Fibroblast of peridontal ligament (primary cell): ENCODE results near the gene EFCAB6.
"Not testable (repeated sequence)": the region's sequence is repeated elsewhere in the genome, so short reads cannot be mapped to it uniquely, and the experiment has no call there.

Experiments used
- DNase-seq: peaks from one replicate; pipeline ENCODE4 v3.0.0-alpha.2; 2010; ENCODE audit errors: extremely low read depth

The EFCAB6 gene

DNA sequence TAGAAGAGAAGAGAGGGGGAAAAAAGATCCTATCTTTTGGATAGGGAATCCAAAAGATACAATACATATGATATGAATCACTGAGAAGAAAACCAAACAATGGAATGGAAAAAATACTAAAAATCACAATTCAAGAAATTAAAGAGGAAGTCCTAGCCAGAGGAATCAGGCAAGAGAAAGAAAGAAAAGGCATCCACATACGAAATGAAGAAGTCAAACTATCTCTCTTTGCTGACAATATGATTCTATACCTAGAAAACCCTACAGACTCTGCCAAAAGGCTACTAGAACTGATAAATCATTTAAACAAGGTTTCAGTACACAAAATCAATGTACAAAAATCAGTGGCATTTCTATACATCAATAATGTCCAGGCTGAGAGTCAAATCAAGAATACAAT, 91.4 kb downstream of the EFCAB6 start:
- DNase-seq = no peak

DNA sequence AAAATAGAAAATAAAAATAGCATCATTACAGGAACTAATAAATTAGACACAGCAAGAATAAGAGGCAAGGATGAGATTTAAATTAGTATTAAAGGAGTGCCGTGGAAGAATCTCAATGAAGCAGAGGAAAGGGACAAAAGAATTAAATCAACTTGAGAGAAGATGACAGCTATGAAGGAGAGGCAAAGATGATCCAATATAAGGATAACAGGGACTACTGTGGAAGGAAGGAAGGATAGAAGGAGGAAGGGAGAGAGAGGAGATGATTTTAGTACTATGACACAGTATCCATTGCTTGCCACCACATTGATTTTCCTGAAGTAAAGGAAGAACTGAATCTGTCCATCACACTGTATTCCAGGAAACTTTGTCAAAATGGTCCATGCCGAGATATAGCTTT, 98.0 kb downstream of the EFCAB6 start:
- no peak for DNase-seq

DNA sequence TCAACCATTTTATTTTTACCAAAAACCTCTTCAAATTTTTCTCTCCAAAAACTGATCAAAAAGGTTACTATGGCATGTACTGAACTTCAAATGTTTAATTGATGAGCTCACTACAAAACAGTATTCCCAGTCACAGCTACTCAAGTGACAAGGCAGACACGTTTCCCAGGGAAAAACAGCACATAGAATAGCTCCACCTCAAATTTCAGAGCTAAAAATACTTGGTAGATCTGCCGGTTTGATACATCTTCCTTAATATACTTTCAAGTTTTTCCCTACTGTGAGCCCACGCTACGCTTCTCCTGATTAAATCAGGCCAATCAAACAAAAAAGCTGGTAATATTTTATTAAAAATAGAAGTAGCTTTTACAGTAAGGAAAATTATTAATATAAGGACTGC, 100.4 kb downstream of the EFCAB6 start:
- DNase-seq = no peak

DNA sequence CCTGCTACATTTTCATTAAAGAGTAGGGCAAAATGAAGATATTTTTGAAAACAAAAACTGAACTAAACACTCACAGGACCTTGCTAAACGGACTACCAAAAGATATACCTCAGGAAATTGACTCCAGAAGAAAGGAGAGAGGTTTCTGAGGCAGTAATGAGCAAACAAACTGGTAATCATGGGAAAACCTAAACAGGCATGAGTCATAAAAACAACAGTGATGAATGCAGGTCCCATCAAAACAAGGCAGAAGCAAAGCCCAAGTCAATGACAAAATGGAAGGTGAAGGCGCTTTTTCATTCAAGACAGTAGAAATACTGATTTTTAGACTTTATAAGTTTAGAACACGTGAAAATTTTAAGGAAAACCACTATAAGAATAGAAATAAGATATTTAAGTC, 104.5 kb downstream of the EFCAB6 start:
- no peak for DNase-seq

DNA sequence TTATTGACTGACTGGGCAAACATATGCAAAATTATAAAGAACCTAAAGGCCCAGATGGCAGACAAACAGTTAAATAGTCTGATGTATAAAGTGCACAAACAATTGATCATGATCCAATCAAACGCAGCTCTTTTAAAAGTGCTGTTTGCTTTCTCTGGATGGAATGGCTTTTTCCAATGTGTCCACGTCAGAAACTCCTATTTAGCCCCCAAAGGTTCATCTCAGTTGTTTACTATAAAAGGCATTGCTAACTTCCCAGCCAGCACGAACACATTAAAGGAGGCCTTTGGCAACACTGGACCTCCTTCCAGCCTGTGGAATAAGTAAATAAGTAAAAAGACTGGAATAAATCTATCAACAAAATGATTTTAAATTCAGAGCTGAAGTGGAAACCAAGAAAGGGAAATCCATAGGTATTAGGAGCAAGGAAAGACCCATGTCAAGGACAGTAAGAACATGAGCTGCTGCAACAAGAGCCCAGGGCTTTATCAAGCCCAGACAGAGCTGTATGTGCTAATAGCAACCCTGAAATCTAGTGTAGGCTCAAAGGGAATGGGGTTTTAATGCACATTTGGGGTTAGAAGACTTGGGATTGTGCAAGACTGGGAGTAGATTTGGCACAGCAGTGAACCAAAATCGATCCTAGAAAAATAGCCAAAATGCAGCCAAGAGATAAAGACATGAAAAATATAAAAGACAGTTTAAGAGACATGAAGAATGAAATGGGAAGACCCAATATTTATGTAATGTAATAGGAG, 105.4 kb downstream of the EFCAB6 start:
- DNase-seq = no peak

DNA sequence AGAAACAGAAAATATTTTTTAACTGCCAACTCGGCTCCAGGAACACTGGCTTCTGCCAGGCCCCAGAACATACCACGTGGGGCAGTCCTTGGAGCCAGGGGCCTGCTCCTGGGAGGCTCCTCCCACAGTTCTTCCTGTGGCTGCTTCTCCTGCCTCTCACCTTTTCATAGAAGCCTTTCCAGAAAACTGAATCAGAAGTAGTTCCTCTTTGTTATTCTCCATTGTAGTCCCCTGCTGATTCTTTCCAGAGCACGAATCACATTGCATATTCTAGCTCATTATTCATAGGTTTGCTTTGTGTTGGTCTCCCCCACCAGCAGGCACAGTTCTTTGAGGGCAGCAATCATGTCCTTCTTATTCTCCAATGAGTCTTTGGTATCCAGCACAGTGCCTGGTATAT, 106.0 kb downstream of the EFCAB6 start:
- DNase-seq = no peak

DNA sequence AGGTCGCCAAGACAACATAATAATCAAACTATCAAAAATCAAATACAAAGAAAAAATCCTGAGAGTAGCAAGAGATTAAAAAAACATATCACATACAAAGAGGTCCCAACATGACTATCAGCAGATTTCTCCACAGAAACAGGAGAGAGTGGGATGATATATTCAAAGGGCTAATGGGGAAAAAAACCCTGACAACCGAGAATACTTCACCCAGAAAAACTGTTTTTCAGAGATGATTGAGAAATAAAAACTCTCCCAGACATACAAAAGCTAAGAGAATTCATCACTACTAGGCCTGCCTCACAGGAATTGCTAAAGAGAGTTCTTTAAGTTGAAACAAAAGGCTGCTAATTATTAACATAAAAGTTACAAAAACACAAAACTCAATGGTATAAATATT, 108.1 kb downstream of the EFCAB6 start:
- DNase-seq = no peak

DNA sequence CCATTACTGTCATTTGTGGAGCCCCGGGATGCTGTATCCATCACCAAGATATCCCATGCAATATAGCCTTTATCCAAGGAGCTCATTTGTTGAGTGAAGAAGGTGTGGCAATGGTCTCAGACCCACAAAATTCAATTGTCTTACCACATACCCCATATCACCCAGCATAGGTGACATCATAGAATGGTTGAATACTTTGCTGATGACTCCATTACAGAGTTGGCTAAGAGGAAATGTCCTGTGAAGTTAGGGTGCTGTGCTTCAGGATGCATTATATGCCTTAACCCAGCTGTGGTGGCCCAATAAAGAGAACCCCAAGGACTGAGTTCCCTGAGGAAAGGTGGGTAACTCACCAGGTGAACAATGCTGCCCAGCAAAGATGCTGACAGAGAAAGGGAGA, 113.7 kb downstream of the EFCAB6 start:
- peak; percentile 1 for DNase-seq

DNA sequence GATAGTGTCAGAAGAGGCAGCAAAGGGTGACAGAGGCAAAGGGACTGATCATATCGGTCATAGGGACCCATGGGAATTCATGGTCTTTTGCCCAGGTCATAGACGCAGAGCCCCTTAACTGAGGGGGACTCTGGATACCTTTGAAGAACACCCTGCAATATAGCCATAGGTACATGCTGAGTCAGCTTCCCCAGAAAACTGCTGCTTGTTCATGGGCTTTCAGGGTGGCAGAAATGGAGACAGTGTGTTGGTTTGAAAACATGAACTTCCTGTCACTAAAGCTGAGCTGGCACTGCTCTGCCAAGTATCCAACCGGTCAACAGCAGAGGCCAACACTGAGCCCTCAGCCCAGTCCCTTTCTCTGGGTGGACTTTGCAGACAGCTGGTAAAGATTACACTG, 114.2 kb downstream of the EFCAB6 start:
- DNase-seq = no peak

DNA sequence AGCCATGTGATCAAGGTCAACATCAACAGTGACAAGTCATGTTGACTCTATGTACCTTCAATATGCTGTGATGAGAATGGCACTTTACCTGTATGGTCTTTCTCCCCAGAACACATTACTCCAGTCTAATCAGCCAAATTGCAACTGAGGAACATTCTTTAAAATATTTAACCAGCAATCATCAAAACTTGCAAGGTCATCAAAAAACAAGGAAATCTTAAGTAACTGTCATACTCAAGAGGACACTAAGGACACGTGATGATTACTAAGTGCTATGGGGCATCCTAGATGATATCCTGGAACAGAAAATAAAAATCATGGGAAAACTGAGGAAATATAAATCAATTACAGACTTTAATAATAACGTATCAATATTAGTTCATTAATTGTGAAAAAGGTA, 118.9 kb downstream of the EFCAB6 start:
- no peak for DNase-seq

DNA sequence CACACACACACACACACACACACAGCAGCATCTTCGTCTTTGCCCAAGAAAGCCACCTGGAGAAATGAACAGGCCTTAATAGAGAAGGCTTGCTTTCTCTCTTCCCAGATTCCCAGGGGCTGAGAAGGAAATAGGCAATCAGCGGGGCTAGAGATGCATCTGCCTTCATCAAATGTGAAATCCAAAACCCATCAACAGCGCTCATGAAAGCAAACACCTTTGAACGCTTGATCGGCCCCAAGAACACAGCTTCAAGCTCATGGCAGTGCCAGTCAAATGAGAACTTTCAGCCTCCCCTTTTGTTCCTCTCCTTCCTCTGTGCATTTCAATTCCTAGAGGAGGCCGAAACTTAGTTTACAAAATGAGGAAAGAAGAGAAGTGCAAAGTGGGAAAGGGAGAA, 122.7 kb downstream of the EFCAB6 start:
- no peak for DNase-seq

DNA sequence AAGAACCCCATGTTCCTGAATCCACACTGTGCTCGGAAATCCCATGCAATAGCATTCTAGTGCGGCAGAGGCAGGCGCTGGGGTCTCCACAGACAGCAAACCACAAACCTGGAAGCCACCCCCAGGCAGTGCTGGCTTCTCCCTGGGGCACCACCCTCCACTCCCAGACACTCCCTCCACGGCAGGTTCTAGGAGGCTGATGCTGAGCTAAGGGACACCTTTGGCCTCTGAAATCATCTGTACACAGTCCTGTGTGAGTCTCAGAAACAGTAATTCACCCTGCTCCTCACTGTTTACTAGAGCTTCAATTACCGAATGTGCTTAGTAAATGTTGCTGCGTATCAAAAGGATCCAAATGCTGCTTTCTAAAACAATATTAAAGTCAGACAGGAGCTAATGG, 129.3 kb downstream of the EFCAB6 start:
- DNase-seq = no peak

DNA sequence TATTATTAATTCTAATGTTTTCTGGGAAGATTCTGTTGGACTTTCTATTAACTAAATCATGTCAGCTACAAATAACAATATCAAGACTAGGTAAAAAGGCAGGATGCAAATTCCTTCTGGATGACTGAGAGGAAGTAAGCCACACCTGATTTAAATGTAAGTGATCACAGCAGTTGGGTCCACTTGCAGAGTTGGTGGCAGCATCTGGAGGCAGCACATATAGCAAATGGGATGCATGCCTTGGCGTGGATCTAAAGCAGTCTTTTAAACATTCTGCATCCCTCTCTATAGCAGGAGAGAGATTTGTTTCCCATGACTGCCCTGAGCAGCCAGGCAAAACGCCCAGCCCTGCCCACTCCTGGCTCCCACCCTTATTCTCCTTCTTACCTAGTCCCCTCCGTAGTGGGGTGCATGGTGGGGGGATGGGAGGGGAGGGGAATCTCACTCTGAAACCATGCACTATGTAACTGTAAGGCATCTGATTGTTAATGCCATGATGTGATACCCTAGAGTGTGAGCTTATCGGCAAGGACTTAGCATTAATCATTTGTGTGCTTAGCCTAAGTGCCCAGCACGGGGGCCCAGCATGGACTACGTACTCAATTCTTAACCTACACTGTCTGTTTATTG, 130.3 kb downstream of the EFCAB6 start:
- DNase-seq = no peak

DNA sequence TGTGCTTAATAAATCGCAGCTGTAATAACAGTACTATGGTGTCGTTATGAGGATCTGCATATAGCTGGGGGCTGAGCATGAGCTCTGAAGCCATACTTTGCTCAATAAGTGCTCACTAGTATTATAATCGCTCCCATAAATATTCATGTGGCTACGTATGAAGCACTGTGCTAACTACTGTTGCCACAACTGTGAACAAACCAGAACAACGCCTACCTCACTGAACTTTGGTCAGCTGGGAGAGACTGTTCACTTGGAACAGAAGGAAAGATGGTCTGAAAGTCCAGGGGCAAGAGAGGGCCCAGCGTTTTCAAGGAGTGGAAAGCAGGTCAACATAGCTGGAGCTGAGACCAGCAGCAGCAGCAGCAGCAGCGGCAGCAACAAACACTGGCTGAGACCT, 141.6 kb downstream of the EFCAB6 start:
- DNase-seq = no peak

DNA sequence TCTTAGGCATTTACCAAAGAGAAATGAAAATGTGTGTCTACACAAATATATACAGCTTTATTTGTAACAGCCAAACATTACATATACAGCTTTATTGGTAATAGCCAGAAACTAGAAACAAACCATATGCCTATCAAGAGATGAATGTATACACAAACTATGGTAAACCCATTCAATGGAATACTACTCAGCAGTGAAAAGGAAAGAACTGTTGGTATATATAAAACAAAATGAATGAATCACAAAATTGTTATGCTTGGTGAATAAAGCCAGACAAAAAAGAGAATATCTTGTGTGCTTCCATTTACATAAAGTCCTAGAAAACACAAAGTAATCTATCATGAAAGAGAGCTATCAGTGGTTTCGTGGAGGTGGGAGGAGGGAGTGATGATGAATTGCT, 142.9 kb downstream of the EFCAB6 start:
- no peak for DNase-seq

DNA sequence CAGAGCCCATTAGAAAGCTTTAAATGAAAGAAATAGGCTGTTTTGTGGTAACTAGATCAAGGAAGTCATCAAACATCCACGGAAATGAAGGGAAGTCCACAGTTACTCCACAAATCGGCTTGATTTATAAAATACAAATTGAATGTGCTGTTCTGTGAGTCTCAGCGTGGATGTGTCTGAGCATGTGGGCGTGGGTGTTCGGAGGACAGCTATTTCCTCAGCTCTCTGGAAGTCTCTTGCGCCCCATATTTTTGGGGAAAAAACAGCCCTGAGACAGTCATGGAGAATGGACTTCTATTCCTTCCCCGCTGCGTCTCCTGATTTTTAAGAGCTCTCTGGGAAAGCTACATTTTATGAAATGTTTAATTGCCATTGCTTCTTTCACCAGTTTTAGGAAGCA, 144.4 kb downstream of the EFCAB6 start:
- no peak for DNase-seq

DNA sequence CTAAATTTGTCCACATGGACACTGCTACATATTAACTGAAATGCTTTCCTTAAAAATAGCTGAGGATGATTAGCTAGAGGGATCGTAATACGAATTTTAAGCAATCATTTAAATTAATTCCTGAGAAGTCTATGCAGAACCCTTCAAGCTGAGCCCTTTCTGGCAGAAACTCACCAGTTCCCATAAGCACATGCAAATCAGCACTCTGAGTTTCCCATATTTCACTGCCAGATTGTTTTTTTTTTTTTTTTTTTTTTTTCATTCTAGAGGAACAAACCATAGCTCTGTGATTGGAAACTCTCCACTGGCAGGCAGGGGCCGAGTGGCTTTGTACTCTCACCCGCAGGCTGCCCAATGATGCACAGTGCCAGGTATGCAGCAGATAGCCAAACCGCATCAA, 145.6 kb downstream of the EFCAB6 start:
- no peak for DNase-seq

DNA sequence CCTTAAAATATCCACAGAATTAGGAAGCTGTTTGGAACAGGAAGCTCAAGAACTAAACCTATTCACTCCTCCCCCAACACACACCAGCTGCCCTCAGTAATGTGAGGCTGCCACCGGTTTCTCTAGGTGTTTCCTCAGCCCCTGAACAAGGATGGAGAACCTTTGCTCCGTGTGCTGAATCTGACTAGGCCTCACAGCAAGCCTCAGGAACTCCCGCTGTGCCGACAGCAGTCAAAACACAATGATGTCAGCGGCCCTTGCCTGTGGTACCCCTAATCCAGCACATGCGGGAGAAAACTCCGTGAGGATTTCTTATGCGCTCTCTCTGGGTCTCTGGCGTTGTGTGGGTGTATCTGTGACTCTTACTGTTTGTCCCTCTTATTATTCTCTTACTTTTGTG, 153.3 kb downstream of the EFCAB6 start:
- no peak for DNase-seq

DNA sequence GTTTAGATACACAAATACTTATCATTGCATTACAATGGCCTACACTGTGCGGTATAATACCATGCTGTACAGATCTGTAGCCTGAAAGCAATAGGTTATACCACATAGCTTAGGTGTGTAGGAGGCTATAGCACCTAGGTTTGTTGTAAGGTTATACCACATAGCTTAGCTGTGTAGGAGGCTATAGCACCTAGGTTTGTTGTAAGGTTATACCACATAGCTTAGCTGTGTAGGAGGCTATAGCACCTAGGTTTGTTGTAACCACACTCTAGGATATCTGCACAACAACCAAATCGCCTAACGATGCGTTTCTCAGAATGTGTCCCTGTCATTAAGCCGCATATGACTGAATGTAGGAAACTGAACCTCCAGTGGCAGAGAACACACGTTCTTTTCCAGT, 155.5 kb downstream of the EFCAB6 start:
- not testable (repeated sequence) for DNase-seq

DNA sequence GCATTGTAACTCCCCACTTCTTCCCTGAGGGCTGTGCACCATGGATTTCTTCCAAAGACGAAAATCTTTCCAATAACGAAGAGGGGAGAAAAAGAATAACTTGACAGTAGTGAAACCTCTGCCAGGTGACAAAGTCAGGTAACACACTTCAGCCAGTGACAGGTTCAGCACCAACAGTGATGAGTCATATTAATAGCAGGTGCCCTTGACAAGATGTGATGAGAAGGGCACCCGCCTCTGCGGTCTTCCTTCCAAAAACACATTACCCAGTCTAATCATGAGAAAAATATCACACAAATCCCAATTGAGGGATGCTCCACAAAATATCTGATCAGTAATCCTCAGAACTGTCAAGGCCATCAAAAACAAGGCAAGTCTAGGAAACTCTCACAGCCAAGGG, 157.8 kb downstream of the EFCAB6 start:
- DNase-seq = no peak

DNA sequence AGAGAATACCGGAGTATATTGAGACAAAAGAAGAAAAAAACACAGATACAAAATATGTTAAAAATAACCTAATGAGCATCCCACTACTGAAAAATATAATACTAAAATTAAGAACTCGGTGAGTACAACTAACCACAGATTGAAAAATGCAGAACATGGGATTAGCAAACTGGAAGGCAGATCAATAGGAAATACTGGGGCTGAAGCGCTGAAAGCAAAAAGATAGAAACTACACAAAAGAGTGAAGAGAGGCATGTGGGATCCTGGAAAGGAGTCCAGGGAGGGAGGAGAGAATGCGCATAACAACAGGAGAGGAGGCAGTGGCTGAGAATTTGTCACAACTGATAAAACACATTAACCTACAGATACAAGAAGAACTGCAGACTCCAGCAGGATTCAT, 159.3 kb downstream of the EFCAB6 start:
- DNase-seq = no peak

DNA sequence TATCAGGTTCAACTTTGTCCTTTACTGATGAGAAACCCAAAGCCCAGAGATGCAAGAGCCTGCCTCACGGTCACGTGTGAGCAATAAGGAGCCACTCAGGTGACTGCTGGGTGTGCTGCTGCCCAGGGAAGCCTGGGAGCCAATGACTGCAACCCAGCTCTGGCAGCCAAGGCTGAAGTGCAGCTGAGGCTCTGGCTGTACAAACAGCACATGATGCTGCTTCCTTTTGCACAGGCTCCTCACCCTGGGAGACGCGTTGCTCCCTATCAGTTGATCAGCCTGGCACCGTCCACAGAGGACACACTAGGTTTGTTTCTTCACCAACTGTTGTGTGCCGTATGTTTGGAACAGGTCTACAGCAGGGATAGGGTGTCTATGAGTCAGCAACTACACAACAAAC, 168.7 kb downstream of the EFCAB6 start:
- DNase-seq = no peak

DNA sequence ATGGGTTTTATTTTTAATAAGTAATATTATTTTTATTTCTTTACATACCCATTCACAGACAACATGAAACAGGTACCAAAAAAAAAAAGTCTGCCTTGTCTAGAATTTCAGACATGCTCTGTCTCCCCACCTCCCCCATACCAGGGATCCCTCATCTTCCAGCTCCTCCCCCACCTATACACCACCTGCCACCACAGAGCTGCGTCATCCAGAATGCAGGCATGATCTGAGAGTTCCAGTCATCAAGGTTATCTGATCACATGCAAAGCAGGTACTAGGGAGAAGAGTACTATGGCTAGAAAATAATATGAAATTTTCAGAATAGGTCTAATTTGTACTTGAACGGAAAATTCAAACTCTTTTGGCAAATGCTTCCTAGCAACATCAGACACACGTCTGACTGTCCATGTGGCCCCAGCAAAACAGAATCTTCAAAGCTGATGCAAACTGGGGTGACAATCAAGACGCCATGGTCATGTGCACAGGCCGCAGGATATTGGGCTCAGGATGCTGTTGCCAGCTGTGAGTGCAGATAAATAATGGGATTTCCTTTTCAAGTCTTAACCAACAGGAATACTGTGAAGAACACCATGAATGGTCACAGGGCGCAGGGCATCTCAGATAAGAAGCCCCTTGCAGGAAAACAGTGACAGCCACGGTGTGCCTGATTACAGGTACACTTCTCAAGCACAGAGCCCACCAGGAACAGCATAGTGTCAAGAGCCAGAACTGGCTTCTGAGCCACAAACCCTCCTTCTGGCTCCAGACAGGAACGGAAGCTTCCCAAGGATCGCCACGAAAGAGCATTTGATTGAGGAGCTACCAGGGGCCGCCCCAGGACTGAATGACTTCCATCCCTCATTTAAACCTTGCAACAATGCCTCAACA, 169.5 kb downstream of the EFCAB6 start:
- DNase-seq = no peak
